ENCODE data around the gene IGF2BP2.
"Not testable (repeated sequence)": the region's sequence is repeated elsewhere in the genome, so short reads cannot be mapped to it uniquely, and the experiment has no call there.

IGF2BP2 gene

GRCh38 chr3:185825006-185825638 lies at the start of gene IGF2BP2:
IGF2BP2 (minus strand) TSS chr3:185825042; CDS start chr3:185824960, 82 bp downstream.
- DNase-seq: peak; percentile 64

DNA sequence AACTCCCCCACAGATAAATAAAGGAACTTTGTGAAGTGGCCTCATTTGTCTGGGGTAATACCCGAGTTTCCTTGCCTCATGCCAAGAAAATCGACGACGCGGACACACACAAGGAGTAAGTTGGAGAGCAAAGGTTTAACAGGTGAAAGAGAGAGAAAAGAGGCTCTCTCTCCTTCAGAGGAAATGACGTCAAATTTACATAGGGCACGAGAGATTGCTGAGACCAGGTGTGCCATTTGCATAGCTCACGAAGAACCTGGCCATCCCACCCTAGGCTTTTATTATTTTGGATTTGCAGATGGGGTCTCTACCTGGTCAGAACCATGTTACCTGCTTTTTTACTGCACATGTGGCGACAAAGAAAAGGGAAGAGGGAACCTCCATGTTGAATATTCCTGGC lies 49.3 kb upstream of the IGF2BP2 start:
- no peak for DNase-seq

DNA sequence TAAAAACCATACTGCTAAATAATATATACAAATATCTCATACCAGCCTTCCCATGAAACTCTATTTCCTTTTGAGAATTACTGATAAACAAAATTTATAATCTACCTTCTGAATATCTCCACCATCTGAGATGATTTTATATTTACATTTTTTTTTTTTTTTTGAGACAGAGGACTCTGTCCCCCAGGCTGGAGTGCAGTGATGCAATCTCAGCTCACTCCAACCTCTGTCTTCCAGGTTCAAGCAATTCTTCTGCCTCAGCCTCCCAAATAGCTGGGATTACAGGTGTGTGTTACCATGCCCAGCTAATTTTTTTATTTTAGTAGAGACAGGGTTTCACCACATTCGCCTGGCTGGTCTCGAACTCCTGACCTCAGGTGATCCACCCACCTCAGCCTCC lies 42.8 kb upstream of the IGF2BP2 start:
- no peak for DNase-seq

- DNase-seq: no peak
Measured at GRCh38 chr3:185866995-185867394, 42.2 kb upstream of the IGF2BP2 start.

- DNase-seq: no peak
Measured at GRCh38 chr3:185866555-185866954, 41.7 kb upstream of the IGF2BP2 start.

- no peak for DNase-seq
Measured at GRCh38 chr3:185865247-185865646, 40.4 kb upstream of the IGF2BP2 start.

DNA sequence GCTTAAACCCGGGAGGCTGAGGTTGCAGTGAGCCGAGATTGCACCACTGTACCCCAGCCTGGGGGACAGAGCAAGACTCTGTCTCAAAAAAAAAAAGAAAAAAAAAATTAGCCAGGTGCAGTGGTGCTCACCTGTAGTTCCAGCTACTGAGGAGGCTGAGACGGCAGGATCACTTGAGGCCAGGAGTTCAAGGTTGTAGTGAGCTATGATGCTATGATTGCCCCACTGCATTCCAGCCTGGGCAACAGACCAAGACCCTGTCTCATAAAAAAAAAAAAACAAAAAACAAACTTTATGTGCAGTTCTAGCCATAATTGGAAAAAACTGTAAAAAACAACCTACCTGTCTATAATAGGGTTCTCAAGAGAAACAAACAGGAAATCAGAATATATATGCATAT lies 39.9 kb upstream of the IGF2BP2 start:
- DNase-seq: no peak

GRCh38 chr3:185862920-185863319 lies 38.1 kb upstream of the IGF2BP2 start:
- DNase-seq: no peak

- DNase-seq: no peak
Measured at GRCh38 chr3:185859294-185859972, 34.6 kb upstream of the IGF2BP2 start.

DNA sequence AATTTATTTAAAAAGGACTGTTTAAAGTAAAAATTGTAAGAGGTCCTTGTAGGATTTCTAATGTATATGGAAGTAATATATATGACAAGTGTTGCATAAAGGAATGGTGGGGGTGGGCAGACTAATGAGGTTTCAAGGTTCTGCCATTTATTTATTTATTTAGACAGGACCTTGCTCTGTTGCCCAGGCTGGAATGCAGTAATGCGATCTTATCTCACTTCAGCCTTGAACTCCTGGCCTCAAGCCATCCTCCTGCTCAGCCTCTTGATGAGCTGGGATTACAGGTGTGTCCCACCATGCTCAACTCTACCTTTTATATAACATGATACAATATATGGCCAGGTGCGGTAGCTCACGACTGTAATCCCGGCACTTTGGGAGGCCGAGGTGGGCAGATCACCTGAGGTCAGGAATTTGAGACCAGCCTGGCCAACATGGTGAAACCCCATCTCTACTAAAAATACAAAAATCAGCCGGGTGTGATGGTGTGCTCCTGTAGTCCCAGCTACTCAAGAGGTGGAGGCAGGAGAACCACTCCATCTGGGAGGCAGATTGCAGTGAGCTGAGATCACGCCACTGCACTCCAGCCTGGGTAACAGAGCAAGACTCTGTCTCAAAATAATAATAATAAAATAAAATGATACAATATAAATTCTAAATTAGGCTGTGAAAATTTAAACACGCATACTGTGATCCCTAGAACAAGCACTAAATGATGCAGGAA lies 33.8 kb upstream of the IGF2BP2 start:
- DNase-seq: no peak

DNA sequence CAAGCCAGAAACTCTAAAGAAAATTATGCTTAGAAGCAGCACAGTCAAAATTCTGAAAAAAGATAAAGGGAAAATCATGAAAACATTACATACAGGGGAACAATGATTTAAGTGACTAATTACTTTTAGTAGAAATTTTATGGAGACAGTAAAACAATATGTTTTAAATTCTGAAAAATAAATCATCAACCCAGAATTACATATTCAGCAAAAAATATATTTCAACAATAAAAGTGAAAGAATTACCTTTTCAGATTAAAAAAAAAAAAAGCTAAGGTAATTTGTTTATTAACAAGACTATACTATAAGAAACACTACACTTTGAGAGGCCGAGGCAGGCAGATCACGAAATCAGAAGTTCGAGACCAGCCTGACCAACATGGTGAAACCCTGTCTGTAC lies 32.4 kb upstream of the IGF2BP2 start:
- DNase-seq: no peak

DNA sequence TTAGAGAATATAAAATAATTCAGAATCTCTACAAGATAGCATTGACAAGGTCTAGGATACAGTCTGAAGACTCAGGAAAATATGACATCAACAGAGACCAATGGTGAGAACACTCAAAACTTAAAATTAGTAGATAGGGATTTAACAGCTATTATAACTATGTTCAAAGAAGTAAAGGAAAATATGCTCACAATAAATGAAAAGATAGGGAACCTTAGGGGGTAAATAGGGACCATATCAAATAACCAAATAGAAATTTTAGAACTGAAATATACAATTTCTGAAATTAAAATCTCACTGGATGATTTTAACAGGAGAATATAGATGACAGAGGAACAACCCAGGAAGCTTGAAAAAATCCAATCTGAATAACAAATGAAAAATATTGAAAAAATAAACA lies 31.8 kb upstream of the IGF2BP2 start:
- DNase-seq: no peak

DNA sequence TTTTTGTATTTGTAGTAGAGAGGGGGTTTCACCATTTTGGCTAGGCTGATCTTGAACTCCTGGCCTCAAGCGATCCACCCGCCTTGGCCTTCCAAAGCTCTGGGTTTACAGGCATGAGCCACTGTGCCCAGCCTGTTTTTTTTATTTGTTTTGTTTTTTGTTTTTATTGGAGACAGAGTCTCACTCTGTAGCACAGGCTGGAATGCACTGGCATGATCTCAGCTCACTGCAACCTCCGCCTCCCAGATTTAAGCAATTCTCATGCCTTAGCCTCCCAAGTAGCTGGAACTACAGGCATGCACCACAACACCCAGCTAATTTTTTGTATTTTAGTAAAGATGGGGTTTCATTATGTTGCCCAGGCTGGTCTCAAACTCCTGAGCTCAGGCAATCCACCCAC lies 28.9 kb upstream of the IGF2BP2 start:
- DNase-seq: not testable (repeated sequence)

GRCh38 chr3:185852635-185853034 lies 27.8 kb upstream of the IGF2BP2 start:
- DNase-seq: no peak

DNA sequence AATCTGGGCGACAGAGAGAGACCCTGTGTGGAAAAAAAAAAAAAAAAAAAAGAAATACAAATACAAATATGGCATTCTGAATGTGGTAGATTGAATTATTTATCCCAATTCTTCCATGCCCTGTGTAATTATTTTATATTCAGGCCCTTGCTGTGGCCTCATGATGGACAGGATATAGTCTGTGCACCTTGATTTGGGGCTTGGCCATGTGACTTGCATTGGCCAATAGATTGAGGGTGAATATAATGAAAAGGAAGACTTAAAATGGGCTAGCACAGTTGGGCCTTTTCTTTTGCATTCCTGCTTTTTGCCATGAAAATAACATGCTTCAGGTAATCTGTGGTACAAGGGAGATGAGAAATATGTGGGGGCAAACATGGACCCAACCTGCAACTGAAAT lies 27.1 kb upstream of the IGF2BP2 start:
- no peak for DNase-seq

- no peak for DNase-seq
Measured at GRCh38 chr3:185851046-185851445, 26.2 kb upstream of the IGF2BP2 start.

GRCh38 chr3:185847506-185847905 lies 22.7 kb upstream of the IGF2BP2 start:
- no peak for DNase-seq

- no peak for DNase-seq
Measured at GRCh38 chr3:185846037-185846436, 21.2 kb upstream of the IGF2BP2 start.

- DNase-seq: peak; percentile 34
Measured at GRCh38 chr3:185844051-185844450, 19.2 kb upstream of the IGF2BP2 start.

DNA sequence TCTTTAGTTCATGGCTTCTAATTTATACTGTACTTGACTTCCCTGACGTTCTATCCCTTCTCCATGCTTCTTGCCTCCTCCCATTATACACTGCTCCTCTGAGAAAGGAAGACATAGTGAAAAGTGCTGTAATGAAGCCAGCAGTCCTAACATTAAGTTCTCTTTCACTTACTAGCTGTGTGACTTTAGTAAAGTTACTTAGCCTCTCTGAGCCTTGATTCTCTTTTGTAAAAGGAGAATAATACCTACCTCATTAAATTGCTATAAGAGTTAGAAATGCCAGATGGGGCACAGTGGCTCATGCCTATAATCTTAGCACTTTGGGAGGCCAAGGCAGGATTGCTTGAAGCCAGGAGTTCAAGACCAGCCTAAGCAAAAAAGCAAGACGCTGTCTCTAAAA lies 18.8 kb upstream of the IGF2BP2 start:
- no peak for DNase-seq

GRCh38 chr3:185843126-185843525 lies 18.3 kb upstream of the IGF2BP2 start:
- no peak for DNase-seq

GRCh38 chr3:185842241-185842640 lies 17.4 kb upstream of the IGF2BP2 start:
- no peak for DNase-seq

GRCh38 chr3:185838417-185838989 lies 13.7 kb upstream of the IGF2BP2 start:
- not testable (repeated sequence) for DNase-seq

DNA sequence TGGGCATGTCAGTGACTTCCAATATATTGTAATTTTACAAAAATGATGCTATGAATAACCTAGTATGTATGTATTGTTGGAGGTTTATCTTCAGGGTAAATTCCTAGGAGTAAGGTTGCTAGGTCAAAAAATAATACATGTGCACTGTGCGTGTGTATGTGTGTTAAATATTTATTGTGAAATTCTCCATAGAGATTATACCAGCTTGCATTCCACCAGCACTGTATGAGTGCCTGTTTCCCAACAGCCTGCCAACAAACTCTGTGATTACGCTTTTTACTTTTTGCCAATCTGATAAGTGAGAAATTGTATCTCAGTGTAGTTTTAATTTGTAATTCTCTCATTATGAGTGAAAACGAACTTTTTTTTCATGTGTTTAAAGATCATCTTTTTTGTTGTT lies 12.6 kb upstream of the IGF2BP2 start:
- DNase-seq: no peak
